Testis (tissue), 3 donors: Measurements from ENCODE around the gene BTK. TPM values are rescaled to one million over a fixed set of nuclear protein-coding genes. Genes with fewer than 3 reads are reported as not detected.

ENCODE experiments used
- DNase-seq: peaks from one replicate; pipeline ENCODE4 v3.0.0-alpha.2; 2019
- H3K27ac ChIP-seq, 2 donors: fragments of 200-600 bp; sonication (generic); one replicate each; pipeline ENCODE4 v1.5.1; 2019
- H3K27me3 ChIP-seq: fragments of 200-600 bp; sonication (generic); one replicate; pipeline ENCODE4 v1.5.1; 2019
- H3K36me3 ChIP-seq: fragments of 200-600 bp; sonication (generic); one replicate; pipeline ENCODE4 v1.5.1; 2017; ENCODE audit warnings: low read depth; ENCODE audit errors: missing control alignments
- H3K4me1 ChIP-seq: fragments of 200-600 bp; sonication (generic); one replicate; pipeline ENCODE4 v1.5.1; 2019
- H3K4me3 ChIP-seq, 2 donors: fragments of 200-600 bp; sonication (generic); one replicate each; pipeline ENCODE4 v1.5.1; 2017 to 2019
- H3K9me3 ChIP-seq: fragments of 200-600 bp; sonication (generic); one replicate; pipeline ENCODE4 v1.5.1; 2017
- POLR2A ChIP-seq: fragments of 450-650 bp; IDR thresholded peaks from one replicate; pipeline ENCODE4 v1.6.1; 2017; ENCODE audit warnings: antibody characterized with exemption, mild to moderate bottlenecking, moderate library complexity
- WGBS, 2 donors: methylation state at CpG; one replicate each; pipeline ENCODE4 v1.1.5; 2018; 5-methylcytosine and 5-hydroxymethylcytosine counted together
- intact Hi-C: fragments of 100-400 bp; cut with DNase I; formaldehyde crosslinking; loops from one replicate; pipeline ENCODE4 v1.15.1; 2023; ENCODE audit warnings: low total_unique reads
- polyA plus RNA-seq: library from polyadenylated mRNA; stranded (reverse); fragments of 350-450 nt; fragmentation: Illumina TruSeq; extraction: RNeasy Lipid Tissue Mini Kit (QIAGEN cat#74804); gene quantifications from one replicate; pipeline ENCODE4 v1.2.3, GENCODE V29; 2014; ENCODE audit warnings: low read depth, low replicate concordance; ENCODE audit not compliant: insufficient read depth
- total RNA-seq, 2 donors: library from RNA; depleted of rRNA; stranded (reverse); fragments of >200 nt; gene quantifications; one replicate each; pipeline ENCODE4 v1.2.3, GENCODE V29; 2016
- TF ChIP-seq, protein P1 (sequence below), 3 experiments: fragments of 450-650 bp in 2 of 3; fragments of 200-600 bp in 1 of 3; sonication (generic) in 1 of 3; IDR thresholded peaks; one replicate each; pipeline ENCODE4 v1.5.1; 2016 to 2019; ENCODE audit warnings: antibody characterized with exemption in 3 of 3, mild to moderate bottlenecking in 2 of 3, moderate library complexity in 1 of 3

BTK gene
- total and polyA plus RNA-seq, 3 donors from 2014 or later, result 3.6 to 6.9 (median 3.9) TPM

DNA sequence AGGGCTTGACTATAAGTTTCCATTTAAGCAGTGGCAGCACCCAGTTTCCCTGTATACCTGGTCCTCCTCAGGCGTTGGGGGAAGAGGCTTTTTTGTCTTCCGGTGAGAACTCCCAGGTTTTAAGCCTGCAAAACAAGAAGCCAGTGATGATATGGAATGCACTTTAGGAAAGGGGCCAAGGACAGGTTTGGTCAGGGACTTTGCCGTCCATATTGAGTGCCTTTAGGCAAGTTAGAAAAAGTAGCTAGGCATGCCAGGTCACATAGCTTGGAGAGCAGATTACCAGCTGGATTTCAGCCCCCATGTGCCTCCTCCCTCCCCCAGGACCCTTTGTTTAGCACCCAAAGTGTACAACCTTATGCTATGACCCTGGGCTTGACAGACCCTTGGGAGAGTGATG lies 23.9 kb downstream of the BTK start:
- no peak overlapping the region for H3K4me3 ChIP-seq
- no peaks in the 10 kb centered on the region for H3K4me1 ChIP-seq
- H3K36me3 ChIP-seq, result no peaks in the 10 kb centered on the region
- 61 to 85% methylated on average over 3 of the region's 3 CpGs for WGBS, 2 donors
- H3K9me3 ChIP-seq, result no peaks in the 10 kb centered on the region
- H3K27me3 ChIP-seq, result no peaks in the 10 kb centered on the region
- no peak for DNase-seq
- H3K27ac ChIP-seq, result no peak overlapping the region
- intact Hi-C loops, result no loop called here
- TF ChIP-seq, protein P1, sequence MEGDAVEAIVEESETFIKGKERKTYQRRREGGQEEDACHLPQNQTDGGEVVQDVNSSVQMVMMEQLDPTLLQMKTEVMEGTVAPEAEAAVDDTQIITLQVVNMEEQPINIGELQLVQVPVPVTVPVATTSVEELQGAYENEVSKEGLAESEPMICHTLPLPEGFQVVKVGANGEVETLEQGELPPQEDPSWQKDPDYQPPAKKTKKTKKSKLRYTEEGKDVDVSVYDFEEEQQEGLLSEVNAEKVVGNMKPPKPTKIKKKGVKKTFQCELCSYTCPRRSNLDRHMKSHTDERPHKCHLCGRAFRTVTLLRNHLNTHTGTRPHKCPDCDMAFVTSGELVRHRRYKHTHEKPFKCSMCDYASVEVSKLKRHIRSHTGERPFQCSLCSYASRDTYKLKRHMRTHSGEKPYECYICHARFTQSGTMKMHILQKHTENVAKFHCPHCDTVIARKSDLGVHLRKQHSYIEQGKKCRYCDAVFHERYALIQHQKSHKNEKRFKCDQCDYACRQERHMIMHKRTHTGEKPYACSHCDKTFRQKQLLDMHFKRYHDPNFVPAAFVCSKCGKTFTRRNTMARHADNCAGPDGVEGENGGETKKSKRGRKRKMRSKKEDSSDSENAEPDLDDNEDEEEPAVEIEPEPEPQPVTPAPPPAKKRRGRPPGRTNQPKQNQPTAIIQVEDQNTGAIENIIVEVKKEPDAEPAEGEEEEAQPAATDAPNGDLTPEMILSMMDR (IDR thresholded peaks at IDR 0.05), result no peak
- no peak for TF ChIP-seq POLR2A

DNA sequence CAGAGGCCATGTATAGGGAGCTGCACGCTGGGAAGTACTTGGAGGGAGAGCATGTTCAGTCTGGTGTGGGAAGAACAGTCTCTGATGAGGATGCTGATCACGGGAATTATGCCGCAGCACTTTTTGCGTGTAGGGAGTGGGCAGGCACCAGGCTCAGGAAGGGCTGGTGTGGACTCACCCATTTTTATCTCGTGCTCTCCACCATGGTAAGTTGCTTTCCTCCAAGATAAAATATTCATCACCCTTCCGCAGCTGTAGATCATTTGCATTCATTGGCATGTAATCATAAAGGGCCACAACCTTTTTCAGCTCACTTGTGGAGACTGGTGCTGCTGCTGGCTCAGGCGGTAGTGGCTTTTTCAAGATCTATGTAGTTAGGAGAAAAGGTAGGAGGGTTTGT lies 25.6 kb downstream of the BTK start:
- H3K4me1 ChIP-seq, result no peaks in the 10 kb centered on the region
- no peaks in the 10 kb centered on the region for H3K9me3 ChIP-seq
- no peak overlapping the region for H3K4me3 ChIP-seq
- H3K36me3 ChIP-seq, result no peaks in the 10 kb centered on the region
- intact Hi-C loops, result no loop called here
- DNase-seq, result peak; percentile 29
- H3K27ac ChIP-seq, result no peak overlapping the region
- 53 to 65% methylated on average over 2 to 7 of the region's 7 CpGs for WGBS, 2 donors
- no peak for TF ChIP-seq POLR2A
- TF ChIP-seq, protein P1 (IDR thresholded peaks at IDR 0.05), result no peak
- no peaks in the 10 kb centered on the region for H3K27me3 ChIP-seq

DNA sequence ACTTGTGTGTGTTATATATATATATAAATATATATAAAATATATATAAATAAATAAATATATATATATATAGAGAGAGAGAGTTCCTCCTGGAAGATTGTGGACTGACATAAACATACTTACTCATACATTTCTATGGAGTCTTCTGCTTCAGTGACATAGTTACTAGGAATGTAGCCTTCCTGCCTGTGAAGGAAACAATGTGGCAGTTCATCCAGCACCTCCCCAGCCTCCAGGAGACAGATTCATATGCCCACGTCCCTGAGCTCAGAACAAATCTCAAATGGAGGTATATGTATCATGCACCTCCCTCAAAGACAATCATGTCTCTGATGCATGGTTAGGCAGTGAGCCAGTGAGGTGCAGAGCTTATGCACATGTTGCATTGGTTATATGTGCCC lies 26.0 kb downstream of the BTK start:
- Histone ChIP-seq H3K9me3 (no peaks in the 10 kb centered on the region), H3K27ac (no peak overlapping the region), H3K27me3 (no peaks in the 10 kb centered on the region), H3K4me1 (no peaks in the 10 kb centered on the region), H3K36me3 (no peaks in the 10 kb centered on the region), H3K4me3 (no peak overlapping the region)
- TF ChIP-seq, protein P1 (IDR thresholded peaks at IDR 0.05), result no peak
- no peak for TF ChIP-seq POLR2A
- peak; percentile 57 for DNase-seq
- 25 to 38% methylated on average over 1 of the region's 1 CpG for WGBS, 2 donors
- intact Hi-C loops, result no loop called here

DNA sequence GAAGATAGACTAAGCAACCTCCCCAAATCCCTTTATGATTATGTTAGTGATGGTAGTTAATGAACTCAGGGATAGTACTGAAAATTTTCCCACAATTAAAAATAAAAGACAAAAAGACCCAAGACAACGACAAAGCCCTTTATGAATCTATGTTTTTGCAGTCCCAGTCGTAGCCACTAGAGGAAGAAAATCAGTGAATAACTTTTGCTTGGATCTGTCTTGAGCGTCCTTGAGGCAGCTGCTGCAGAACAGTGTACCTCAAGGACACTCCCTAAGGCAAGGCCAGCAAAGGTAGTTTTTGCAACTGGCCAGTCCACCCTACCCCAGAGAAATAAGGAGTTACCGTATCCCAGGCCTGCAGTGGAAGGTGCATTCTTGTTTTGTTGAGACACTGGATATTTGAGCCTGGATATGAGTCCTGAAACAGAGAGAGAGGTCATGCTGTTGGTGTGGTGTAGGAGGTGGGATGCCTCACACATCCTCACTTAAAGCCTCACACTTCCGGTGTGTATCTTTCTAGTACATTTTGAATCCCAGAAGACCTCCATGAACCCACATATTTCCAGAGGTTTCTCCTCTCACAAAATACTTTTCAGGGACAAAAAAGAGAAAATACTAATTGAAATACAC lies 28.7 kb downstream of the BTK start:
- no peaks in the 10 kb centered on the region for H3K9me3 ChIP-seq
- H3K4me1 ChIP-seq, result no peaks in the 10 kb centered on the region
- TF ChIP-seq, protein P1 (IDR thresholded peaks at IDR 0.05), result peak in 2 of 3 experiments; percentile 28 to 36
- TF ChIP-seq POLR2A, result no peak
- H3K4me3 ChIP-seq, result no peak overlapping the region
- H3K27me3 ChIP-seq, result no peaks in the 10 kb centered on the region
- H3K27ac ChIP-seq, result no peak overlapping the region
- intact Hi-C loops, result no loop called here
- no peak for DNase-seq
- 33 to 39% methylated on average over 3 to 5 of the region's 5 CpGs for WGBS, 2 donors
- H3K36me3 ChIP-seq, result no peaks in the 10 kb centered on the region

DNA sequence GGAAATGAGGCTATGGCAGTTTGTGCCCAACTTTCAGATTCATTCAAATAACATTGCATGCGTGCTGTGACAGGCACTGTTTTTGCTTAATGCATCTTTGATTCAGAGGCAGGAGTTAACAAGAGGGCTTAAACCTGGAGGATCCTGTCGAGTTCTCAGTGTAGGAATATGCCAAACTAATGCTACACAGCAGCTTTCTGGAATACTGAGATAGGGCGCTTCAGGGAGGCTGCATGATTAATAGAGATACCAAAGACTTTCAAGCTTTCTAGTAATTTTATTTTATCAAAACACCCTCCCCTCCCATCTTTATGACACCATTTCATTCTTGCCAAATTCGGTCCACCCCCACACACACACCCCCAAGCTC lies 36.8 kb downstream of the BTK start:
- no peaks in the 10 kb centered on the region for H3K4me1 ChIP-seq
- WGBS, 2 donors, result 14 to 30% methylated on average over 4 of the region's 4 CpGs
- peak overlapping the region; percentile 63 to 74 for H3K4me3 ChIP-seq
- DNase-seq, result no peak
- intact Hi-C loops, result no loop called here
- no peaks in the 10 kb centered on the region for H3K9me3 ChIP-seq
- no peaks in the 10 kb centered on the region for H3K36me3 ChIP-seq
- TF ChIP-seq, protein P1 (IDR thresholded peaks at IDR 0.05), result no peak
- TF ChIP-seq POLR2A, result no peak
- H3K27ac ChIP-seq, result peak overlapping the region in 1 of 2 donors; percentile 81
- no peaks in the 10 kb centered on the region for H3K27me3 ChIP-seq
